HL-60 (cell line): ENCODE measurements around the gene MFAP1.

Experiments
- CTCF ChIP-seq: IDR thresholded peaks from one replicate; pipeline ENCODE4 v1.5.1; 2011; ENCODE audit warnings: low read length, control low read depth, inconsistent platforms; ENCODE audit not compliant: insufficient read depth
- POLR2AphosphoS5 ChIP-seq: IDR thresholded peaks from 2 replicates; pipeline ENCODE4 v1.6.1; 2012; ENCODE audit warnings: low read depth

- TF ChIP-seq CTCF (no peak), POLR2AphosphoS5 (no peak)
These were observed 50.4 kb downstream of the MFAP1 start for GRCh38 chr15:43774062-43774461.
